Measurements from ENCODE around the gene GAK. TPM values are rescaled to one million over a fixed set of nuclear protein-coding genes. Genes with fewer than 3 reads are reported as not detected.

GAK gene
- total RNA-seq, 1 donor from 2014 or later = 123 TPM

- no peak overlapping the region for H3K4me3 Mint-ChIP-seq (ENCODE audit: unreplicated experiment)
- no peak overlapping the region for H3K27ac Mint-ChIP-seq (ENCODE audit: unreplicated experiment)
- peaks cover 7% of the 10 kb centered on the region for H3K27me3 Mint-ChIP-seq (ENCODE audit: unreplicated experiment)
- H3K4me1 Mint-ChIP-seq (ENCODE audit: low read depth, unreplicated experiment) = peaks cover 5% of the 10 kb centered on the region
- no peak for TF ChIP-seq CTCF (IDR thresholded peaks at IDR 0.05; ENCODE audit: partially characterized antibody, unreplicated experiment)
- peaks cover 7% of the 10 kb centered on the region for H3K9me3 Mint-ChIP-seq (ENCODE audit: unreplicated experiment)
- peaks cover 5% of the 10 kb centered on the region for H3K36me3 Mint-ChIP-seq (ENCODE audit: unreplicated experiment)
- no peak for DNase-seq
Observed at GRCh38 chr4:957231-957580, 25.1 kb upstream of the GAK start.

- H3K9me3 Mint-ChIP-seq (ENCODE audit: unreplicated experiment) = peaks cover 4% of the 10 kb centered on the region
- peaks cover 5% of the 10 kb centered on the region for H3K4me1 Mint-ChIP-seq (ENCODE audit: low read depth, unreplicated experiment)
- no peak overlapping the region for H3K27ac Mint-ChIP-seq (ENCODE audit: unreplicated experiment)
- no peak overlapping the region for H3K4me3 Mint-ChIP-seq (ENCODE audit: unreplicated experiment)
- no peak for TF ChIP-seq CTCF (IDR thresholded peaks at IDR 0.05; ENCODE audit: partially characterized antibody, unreplicated experiment)
- H3K27me3 Mint-ChIP-seq (ENCODE audit: unreplicated experiment) = peaks cover 6% of the 10 kb centered on the region
- H3K36me3 Mint-ChIP-seq (ENCODE audit: unreplicated experiment) = peaks cover 5% of the 10 kb centered on the region
- no peak for DNase-seq
Observed at GRCh38 chr4:956531-957230, 24.6 kb upstream of the GAK start.

- DNase-seq = peak; percentile 14
- H3K36me3 Mint-ChIP-seq (ENCODE audit: unreplicated experiment) = peaks cover 5% of the 10 kb centered on the region
- peaks cover 4% of the 10 kb centered on the region for H3K9me3 Mint-ChIP-seq (ENCODE audit: unreplicated experiment)
- no peak overlapping the region for H3K4me3 Mint-ChIP-seq (ENCODE audit: unreplicated experiment)
- H3K27me3 Mint-ChIP-seq (ENCODE audit: unreplicated experiment) = peaks cover 7% of the 10 kb centered on the region
- H3K27ac Mint-ChIP-seq (ENCODE audit: unreplicated experiment) = no peak overlapping the region
- peaks cover 8% of the 10 kb centered on the region for H3K4me1 Mint-ChIP-seq (ENCODE audit: low read depth, unreplicated experiment)
- TF ChIP-seq CTCF (IDR thresholded peaks at IDR 0.05; ENCODE audit: partially characterized antibody, unreplicated experiment) = no peak
Observed at GRCh38 chr4:955931-956381, 23.8 kb upstream of the GAK start.

GRCh38 chr4:955161-955921 is 23.2 kb upstream of the GAK start:
- TF ChIP-seq CTCF (IDR thresholded peaks at IDR 0.05; ENCODE audit: partially characterized antibody, unreplicated experiment) = no peak
- DNase-seq = no peak
- peaks cover 4% of the 10 kb centered on the region for H3K9me3 Mint-ChIP-seq (ENCODE audit: unreplicated experiment)
- no peak overlapping the region for H3K4me3 Mint-ChIP-seq (ENCODE audit: unreplicated experiment)
- no peak overlapping the region for H3K27ac Mint-ChIP-seq (ENCODE audit: unreplicated experiment)
- peaks cover 5% of the 10 kb centered on the region for H3K36me3 Mint-ChIP-seq (ENCODE audit: unreplicated experiment)
- H3K27me3 Mint-ChIP-seq (ENCODE audit: unreplicated experiment) = peaks cover 7% of the 10 kb centered on the region
- peaks cover 11% of the 10 kb centered on the region for H3K4me1 Mint-ChIP-seq (ENCODE audit: low read depth, unreplicated experiment)

Data from glutamatergic neuron (in vitro differentiated cells).